ENCODE data around the gene IFIT1. TPM values are rescaled to one million over a fixed set of nuclear protein-coding genes. Genes with fewer than 3 reads are reported as not detected.
A peak's percentile ranks its signal among the peaks of the same experiment; 100 is the strongest.

IFIT1 gene
- total RNA-seq, 3 donors from 2014 or later: 6.2 to 21.5 (median 8.3) TPM

- no peak for DNase-seq
- intact Hi-C loops (cut with DNase I, micrococcal nuclease): loop anchor here in 1 of 2 donors (10.0 kb wide), 1 partner anchor 162 kb away; the partner anchor contains the start of gene LIPA
- no peak overlapping the region for H3K4me3 ChIP-seq
- ATAC-seq: no peak
- H3K9me3 ChIP-seq: no peaks in the 10 kb centered on the region
- TF ChIP-seq CTCF (IDR thresholded peaks at IDR 0.05): no peak
- no peaks in the 10 kb centered on the region for H3K36me3 ChIP-seq (ENCODE audit: low read depth)
- H3K4me1 ChIP-seq (ENCODE audit: low read depth): peaks cover 19% of the 10 kb centered on the region
These were observed 24.0 kb downstream of the IFIT1 start for GRCh38 chr10:89416465-89416864.

- no peak for DNase-seq
These were observed 27.1 kb downstream of the IFIT1 start for GRCh38 chr10:89419548-89419947.

GRCh38 chr10:89421018-89421476, 28.6 kb downstream of the IFIT1 start:
- H3K4me3 ChIP-seq: no peak overlapping the region
- DNase-seq (no peak), ATAC-seq (no peak)
- no peaks in the 10 kb centered on the region for H3K36me3 ChIP-seq (ENCODE audit: low read depth)
- TF ChIP-seq CTCF (IDR thresholded peaks at IDR 0.05): no peak
- H3K4me1 ChIP-seq (ENCODE audit: low read depth): peaks cover 15% of the 10 kb centered on the region
- H3K9me3 ChIP-seq: no peaks in the 10 kb centered on the region
- intact Hi-C loops (cut with DNase I, micrococcal nuclease): no loop called here

More at GRCh38 chr10:89419548-89419947, 27.1 kb downstream of the IFIT1 start:
- ATAC-seq: no peak
- TF ChIP-seq CTCF (IDR thresholded peaks at IDR 0.05): no peak
- peaks cover 19% of the 10 kb centered on the region for H3K4me1 ChIP-seq (ENCODE audit: low read depth)
- no peaks in the 10 kb centered on the region for H3K36me3 ChIP-seq (ENCODE audit: low read depth)
- H3K4me3 ChIP-seq: no peak overlapping the region
- intact Hi-C loops (cut with DNase I, micrococcal nuclease): loop anchor here in 1 of 2 donors (10.0 kb wide), 1 partner anchor 165 kb away; the partner anchor contains the start of gene LIPA
- H3K9me3 ChIP-seq: no peaks in the 10 kb centered on the region

GRCh38 chr10:89425000-89425399, 32.6 kb downstream of the IFIT1 start:
- ATAC-seq: no peak
- H3K9me3 ChIP-seq: no peaks in the 10 kb centered on the region

GRCh38 chr10:89426230-89426868, 33.9 kb downstream of the IFIT1 start:
- no peaks in the 10 kb centered on the region for H3K4me1 ChIP-seq (ENCODE audit: low read depth)
- intact Hi-C loops (cut with DNase I, micrococcal nuclease): loop anchor here (2.0 kb wide), 1 partner anchor 138 kb away; no protein-coding TSS in a partner anchor
- H3K36me3 ChIP-seq (ENCODE audit: low read depth): no peaks in the 10 kb centered on the region
- DNase-seq: peak in 1 of 3 donors; percentile 50
- peak; percentile 72 for ATAC-seq
- no peaks in the 10 kb centered on the region for H3K9me3 ChIP-seq
- H3K4me3 ChIP-seq: no peak overlapping the region
- no peak for TF ChIP-seq CTCF (IDR thresholded peaks at IDR 0.05)

More at GRCh38 chr10:89425000-89425399, 32.6 kb downstream of the IFIT1 start:
- Histone ChIP-seq H3K36me3 (ENCODE audit: low read depth) (no peaks in the 10 kb centered on the region), H3K4me3 (no peak overlapping the region), H3K4me1 (ENCODE audit: low read depth) (no peaks in the 10 kb centered on the region)
- no peak for TF ChIP-seq CTCF (IDR thresholded peaks at IDR 0.05)
- no peak for DNase-seq
- intact Hi-C loops (cut with DNase I, micrococcal nuclease): no loop called here

Data from mucosa of descending colon (tissue), 3 donors.